Caki2 (cell line): ENCODE measurements around the gene TAS2R41. TPM values are rescaled to one million over a fixed set of nuclear protein-coding genes. Genes with fewer than 3 reads are reported as not detected.
"Not testable (repeated sequence)": the region's sequence is repeated elsewhere in the genome, so short reads cannot be mapped to it uniquely, and the experiment has no call there.

Source experiments
- DNase-seq: peaks from one replicate; pipeline ENCODE4 v3.0.0-alpha.2; 2015; ENCODE audit warnings: low read depth
- in situ Hi-C: cut with HindIII; loops from 2 replicates; pipeline ENCODE4 v1.10.0; 2016; ENCODE audit warnings: low sequenced_read_pairs, low pct_unique_long_range_greater_than_20kb, mixed read lengths
- total RNA-seq: library from RNA; depleted of rRNA; stranded (reverse); fragments of >200 nt; shearing (Covaris generic); gene quantifications from 2 replicates; pipeline ENCODE4 v1.2.3, GENCODE V29; 2014; ENCODE audit warnings: low replicate concordance

Gene TAS2R41
- total RNA-seq, 1 experiment from 2014 or later, result not detected

GRCh38 chr7:143454091-143454680, 23.5 kb upstream of the TAS2R41 start:
- DNase-seq, result no peak
- in situ Hi-C loops, result no loop called here

- in situ Hi-C loops, result no loop called here
- no peak for DNase-seq
Observed at GRCh38 chr7:143455491-143455890, 22.2 kb upstream of the TAS2R41 start.

DNA sequence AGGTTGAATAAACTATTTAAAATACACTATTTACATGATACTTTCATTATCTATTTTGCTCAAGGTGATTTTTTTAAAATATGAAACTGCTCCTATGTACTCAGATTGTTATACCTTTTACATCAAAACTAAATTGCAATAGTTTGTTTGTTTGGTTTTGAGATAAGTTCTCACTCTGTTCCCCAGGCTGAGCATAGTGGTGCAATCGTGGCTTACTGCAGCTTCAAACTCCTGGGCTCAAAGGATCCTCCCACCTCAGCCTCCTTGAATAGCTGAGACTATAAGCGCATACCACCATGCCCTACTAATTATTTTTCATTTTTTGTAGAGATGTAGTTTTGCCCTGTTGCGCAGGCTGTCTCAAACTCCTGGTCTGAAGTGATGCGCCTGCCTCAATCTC, 21.7 kb upstream of the TAS2R41 start:
- DNase-seq, result no peak
- in situ Hi-C loops, result no loop called here

- DNase-seq, result no peak
- in situ Hi-C loops, result no loop called here
Observed at GRCh38 chr7:143456992-143457793, 20.5 kb upstream of the TAS2R41 start.

GRCh38 chr7:143458263-143458662, 19.4 kb upstream of the TAS2R41 start:
- no peak for DNase-seq
- in situ Hi-C loops, result no loop called here

- DNase-seq, result no peak
- in situ Hi-C loops, result no loop called here
Observed at GRCh38 chr7:143458681-143459080, 19.0 kb upstream of the TAS2R41 start.

DNA sequence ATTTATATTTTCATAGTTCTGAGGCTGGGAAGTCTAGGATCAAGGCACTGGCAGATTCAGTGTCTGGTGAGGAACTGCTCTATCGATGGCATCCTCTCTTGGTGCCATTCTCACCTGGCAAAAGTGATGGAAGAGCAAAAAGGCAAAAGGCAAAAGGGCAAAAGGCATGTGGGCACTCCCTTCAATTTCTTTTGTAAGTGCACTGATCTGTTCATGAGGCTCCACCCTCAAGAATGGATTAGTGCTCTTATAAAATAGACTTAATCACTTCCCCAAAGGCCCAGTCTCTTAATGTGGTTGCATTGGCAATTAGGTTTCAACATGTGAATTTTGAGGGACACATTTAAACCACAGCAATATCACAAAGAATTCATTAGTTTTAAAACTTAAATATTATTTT, 18.3 kb upstream of the TAS2R41 start:
- in situ Hi-C loops, result no loop called here
- no peak for DNase-seq

DNA sequence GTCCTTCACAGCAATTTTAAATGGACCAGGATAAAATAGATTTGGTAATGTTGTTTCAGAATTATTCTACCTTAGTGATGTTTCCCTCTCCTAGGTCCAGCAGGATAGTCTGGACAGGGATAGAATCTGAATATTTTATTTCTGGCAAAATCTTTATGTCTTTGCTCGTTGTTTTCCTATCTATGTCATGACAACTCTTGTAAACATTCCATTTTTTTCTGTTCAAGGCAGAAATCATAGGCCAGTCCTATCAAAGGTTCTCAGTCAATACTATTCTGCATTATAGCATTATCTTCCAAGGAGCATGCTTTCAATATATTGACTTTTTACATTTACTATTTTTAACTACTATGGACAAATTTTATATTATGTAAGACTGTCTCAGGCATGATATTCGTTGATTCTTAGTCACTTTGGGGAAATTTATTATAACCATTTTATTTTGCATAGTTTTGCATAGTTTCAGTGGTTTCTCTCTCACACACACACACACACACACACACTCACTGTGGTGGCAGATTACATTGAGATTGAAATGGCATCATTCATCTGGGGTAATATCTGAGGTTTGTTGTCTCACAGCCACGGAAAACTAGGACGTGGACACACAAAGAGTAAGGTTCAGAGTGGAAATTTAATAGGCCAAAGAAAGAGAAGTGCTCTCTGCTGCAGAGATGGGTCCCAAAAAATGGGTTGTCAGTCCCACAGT, 17.2 kb upstream of the TAS2R41 start:
- DNase-seq, result no peak
- in situ Hi-C loops, result no loop called here

DNA sequence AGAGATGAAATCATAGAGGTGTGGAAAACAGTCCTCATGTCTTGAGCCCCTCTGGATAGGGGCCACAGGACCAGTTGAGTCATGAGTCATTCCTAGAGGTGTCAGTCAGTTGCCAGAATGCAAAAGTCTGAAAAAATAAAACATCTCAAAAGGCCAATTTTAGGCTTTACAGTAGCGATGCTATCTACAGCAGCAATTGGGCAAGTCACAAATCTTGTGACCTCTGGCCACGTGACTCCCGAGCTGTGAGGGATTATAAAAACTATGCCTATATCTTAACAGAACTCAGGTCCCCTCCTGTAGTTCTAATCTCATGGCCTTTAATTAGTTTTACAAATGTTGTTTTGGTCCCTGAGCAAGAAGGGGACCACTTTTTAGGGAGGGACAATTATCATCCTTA, 15.6 kb upstream of the TAS2R41 start:
- no peak for DNase-seq
- in situ Hi-C loops, result no loop called here

- in situ Hi-C loops, result no loop called here
- DNase-seq, result no peak
Observed at GRCh38 chr7:143463556-143463955, 14.1 kb upstream of the TAS2R41 start.

- in situ Hi-C loops, result no loop called here
- no peak for DNase-seq
Observed at GRCh38 chr7:143463957-143464356, 13.7 kb upstream of the TAS2R41 start.

- no peak for DNase-seq
- in situ Hi-C loops, result no loop called here
Observed at GRCh38 chr7:143467724-143468123, 9.9 kb upstream of the TAS2R41 start.

DNA sequence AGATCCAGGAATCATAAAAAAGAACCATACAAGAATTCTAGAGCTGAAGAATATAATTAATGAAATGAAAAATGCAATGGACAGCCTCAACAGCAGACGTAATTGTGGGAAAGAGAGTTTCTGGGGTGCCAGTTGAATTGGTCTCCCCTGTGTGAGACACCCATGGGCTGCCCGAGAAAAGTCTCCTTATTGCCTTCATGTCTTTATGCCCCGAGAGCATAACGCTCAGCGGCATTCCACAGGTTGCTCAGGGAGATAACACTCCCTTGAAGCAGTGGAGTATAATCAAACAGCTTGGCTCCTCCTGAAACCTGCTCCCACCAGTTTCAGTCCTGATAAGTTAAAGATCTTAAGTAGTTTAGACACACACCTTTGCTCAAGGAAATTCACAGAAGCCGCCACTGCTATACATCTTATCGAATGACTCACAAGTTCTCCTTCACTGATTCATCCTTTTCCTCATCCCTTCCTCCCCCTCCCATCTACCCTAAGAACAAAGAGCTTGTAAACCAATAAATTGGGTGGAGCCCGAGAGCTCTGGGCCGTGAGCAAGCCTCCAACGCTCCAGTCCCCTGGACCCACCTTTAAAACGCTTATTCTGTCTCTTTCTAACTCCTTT, 5.5 kb upstream of the TAS2R41 start:
- in situ Hi-C loops, result not testable (repeated sequence)
- DNase-seq, result peak; percentile 18

- in situ Hi-C loops, result no loop called here
- DNase-seq, result no peak
Observed at GRCh38 chr7:143479055-143479766, 1.5 kb downstream of the TAS2R41 start.

GRCh38 chr7:143480501-143480900, 2.8 kb downstream of the TAS2R41 start:
- DNase-seq, result no peak
- in situ Hi-C loops, result no loop called here

- in situ Hi-C loops, result no loop called here
- DNase-seq, result no peak
Observed at GRCh38 chr7:143484119-143484518, 6.4 kb downstream of the TAS2R41 start.

DNA sequence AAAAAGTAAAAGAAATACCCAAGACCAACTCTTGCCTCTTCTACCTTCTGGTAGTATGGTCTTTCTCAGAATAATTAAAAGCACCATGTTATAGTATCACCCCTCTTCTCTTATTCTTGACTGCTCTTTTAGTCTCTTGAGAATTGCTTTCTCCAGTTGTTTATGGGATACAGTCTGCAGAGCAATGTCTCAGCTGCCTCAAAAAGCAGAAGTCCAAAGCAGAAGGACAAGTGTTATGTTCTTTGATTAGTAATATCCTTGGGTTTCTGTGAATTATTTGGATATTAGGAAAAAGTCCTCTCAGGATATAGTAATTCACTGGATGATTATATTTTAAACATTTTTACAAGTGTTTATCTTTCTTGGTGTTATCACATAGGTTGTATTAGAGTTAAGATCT, 7.4 kb downstream of the TAS2R41 start:
- in situ Hi-C loops, result no loop called here
- DNase-seq, result no peak

DNA sequence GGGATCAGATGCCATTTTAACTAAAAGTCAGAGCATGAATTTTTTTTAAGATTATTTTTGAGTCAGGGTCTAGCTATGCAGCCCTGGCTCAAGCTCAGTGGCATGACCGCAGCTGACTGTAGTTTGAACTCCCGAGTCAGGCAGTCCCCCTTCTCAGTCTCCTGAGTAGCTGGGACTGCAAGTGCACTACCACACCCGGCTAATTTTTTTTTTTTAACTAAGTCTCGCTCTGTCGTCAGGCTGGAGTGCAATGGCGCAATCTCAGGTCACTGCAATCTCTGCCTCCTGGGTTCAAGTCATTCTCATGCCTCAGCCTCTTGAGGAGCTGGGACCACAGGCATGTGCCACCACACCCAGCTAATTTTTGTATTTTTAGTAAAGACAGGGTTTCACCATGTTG, 7.8 kb downstream of the TAS2R41 start:
- DNase-seq, result no peak
- in situ Hi-C loops, result no loop called here
